ENCODE data around the gene CAMTA1.
A peak's percentile ranks its signal among the peaks of the same experiment; 100 is the strongest.
"Not testable (repeated sequence)": the region's sequence is repeated elsewhere in the genome, so short reads cannot be mapped to it uniquely, and the experiment has no call there.

The CAMTA1 gene

DNA sequence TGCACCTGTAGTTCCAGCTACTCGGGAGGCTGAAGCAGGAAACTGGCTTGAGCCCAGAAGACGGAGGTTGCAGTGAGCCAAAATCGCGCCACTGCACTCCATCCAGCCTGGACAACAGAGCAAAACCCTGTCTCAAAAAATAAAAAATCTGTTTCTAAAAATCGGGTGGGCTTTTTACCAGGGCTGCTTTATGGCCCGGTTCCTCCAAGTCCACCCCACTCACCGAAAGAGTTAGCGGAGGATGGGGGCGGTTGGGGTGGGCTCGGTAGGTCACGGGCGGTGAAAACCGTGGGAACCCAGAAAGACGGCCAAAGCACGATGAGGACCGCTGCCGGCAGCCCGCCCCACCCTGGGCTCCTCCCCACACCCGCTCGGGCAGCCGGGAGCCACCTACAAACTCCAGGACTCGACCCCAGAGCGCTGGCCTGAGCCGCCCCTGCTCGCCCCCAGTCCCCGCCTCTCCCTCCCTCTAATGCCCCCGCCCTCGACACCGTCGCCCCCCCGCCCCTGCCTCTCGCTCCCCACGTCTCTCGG lies 998.0 kb downstream of the CAMTA1 start:
- DNase-seq (ENCODE audit: low read depth) = no peak
- peak overlapping the region; percentile 65 for H3K4me3 ChIP-seq (ENCODE audit: control insufficient read depth, low read depth, low read length)
- TF ChIP-seq, protein P1, sequence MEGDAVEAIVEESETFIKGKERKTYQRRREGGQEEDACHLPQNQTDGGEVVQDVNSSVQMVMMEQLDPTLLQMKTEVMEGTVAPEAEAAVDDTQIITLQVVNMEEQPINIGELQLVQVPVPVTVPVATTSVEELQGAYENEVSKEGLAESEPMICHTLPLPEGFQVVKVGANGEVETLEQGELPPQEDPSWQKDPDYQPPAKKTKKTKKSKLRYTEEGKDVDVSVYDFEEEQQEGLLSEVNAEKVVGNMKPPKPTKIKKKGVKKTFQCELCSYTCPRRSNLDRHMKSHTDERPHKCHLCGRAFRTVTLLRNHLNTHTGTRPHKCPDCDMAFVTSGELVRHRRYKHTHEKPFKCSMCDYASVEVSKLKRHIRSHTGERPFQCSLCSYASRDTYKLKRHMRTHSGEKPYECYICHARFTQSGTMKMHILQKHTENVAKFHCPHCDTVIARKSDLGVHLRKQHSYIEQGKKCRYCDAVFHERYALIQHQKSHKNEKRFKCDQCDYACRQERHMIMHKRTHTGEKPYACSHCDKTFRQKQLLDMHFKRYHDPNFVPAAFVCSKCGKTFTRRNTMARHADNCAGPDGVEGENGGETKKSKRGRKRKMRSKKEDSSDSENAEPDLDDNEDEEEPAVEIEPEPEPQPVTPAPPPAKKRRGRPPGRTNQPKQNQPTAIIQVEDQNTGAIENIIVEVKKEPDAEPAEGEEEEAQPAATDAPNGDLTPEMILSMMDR (IDR thresholded peaks at IDR 0.05; ENCODE audit: control insufficient read depth, insufficient read depth, low read depth, low read length, missing control alignments) = no peak

GRCh38 chr1:7783826-7784491 lies 998.7 kb downstream of the CAMTA1 start, which contains the start of gene PER3:
PER3 (plus strand) TSS chr1:7784291; CDS start chr1:7784878, 587 bp downstream.
- TF ChIP-seq, protein P1 (IDR thresholded peaks at IDR 0.05; ENCODE audit: control insufficient read depth, insufficient read depth, low read depth, low read length, missing control alignments) = no peak

DNA sequence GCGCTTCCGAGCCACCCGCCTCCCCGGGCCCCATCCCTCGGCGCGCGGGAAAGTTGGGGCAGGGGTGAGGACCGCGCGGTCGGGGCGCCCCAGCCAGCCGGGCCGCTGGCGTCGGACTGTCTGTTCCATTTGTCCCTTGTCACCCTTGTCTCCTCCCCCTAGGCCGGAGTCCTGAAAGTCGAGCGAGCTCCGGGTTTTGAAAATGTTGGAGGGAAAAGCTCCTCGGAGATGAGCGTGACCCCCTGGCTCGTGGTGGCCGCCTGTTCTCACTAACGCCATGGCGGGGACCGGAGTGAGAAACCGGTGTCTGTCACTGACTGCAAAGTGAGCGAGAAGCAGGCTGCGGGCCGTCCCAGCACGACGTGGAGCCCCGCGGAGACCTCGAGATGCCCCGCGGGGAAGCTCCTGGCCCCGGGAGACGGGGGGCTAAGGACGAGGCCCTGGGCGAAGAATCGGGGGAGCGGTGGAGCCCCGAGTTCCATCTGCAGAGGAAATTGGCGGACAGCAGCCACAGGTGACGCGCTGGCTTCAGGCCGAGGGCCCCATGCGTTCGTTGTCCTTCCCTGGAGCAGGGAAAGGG lies 999.3 kb downstream of the CAMTA1 start:
- no peak for DNase-seq (ENCODE audit: low read depth)
- peak overlapping the region; percentile 57 for H3K4me3 ChIP-seq (ENCODE audit: control insufficient read depth, low read depth, low read length)
- TF ChIP-seq, protein P1 (IDR thresholded peaks at IDR 0.05; ENCODE audit: control insufficient read depth, insufficient read depth, low read depth, low read length, missing control alignments) = no peak

More at GRCh38 chr1:7783826-7784491, 998.7 kb downstream of the CAMTA1 start, which contains the start of gene PER3:
- H3K4me3 ChIP-seq (ENCODE audit: control insufficient read depth, low read depth, low read length) = peak within 1 kb of the TSS; percentile 65
- peak; percentile 86 for DNase-seq (ENCODE audit: low read depth)

GRCh38 chr1:7785108-7785507 lies 999.9 kb downstream of the CAMTA1 start:
- TF ChIP-seq, protein P1 (IDR thresholded peaks at IDR 0.05; ENCODE audit: control insufficient read depth, insufficient read depth, low read depth, low read length, missing control alignments) = no peak
- DNase-seq (ENCODE audit: low read depth) = no peak
- peak overlapping the region; percentile 57 for H3K4me3 ChIP-seq (ENCODE audit: control insufficient read depth, low read depth, low read length)

GRCh38 chr1:7786795-7787194 lies 1001.5 kb downstream of the CAMTA1 start:
- H3K4me3 ChIP-seq (ENCODE audit: control insufficient read depth, low read depth, low read length) = no peak overlapping the region
- TF ChIP-seq, protein P1 (IDR thresholded peaks at IDR 0.05; ENCODE audit: control insufficient read depth, insufficient read depth, low read depth, low read length, missing control alignments) = no peak
- no peak for DNase-seq (ENCODE audit: low read depth)

GRCh38 chr1:7789828-7790227 lies 1004.6 kb downstream of the CAMTA1 start:
- H3K4me3 ChIP-seq (ENCODE audit: control insufficient read depth, low read depth, low read length) = no peak overlapping the region
- no peak for DNase-seq (ENCODE audit: low read depth)
- TF ChIP-seq, protein P1 (IDR thresholded peaks at IDR 0.05; ENCODE audit: control insufficient read depth, insufficient read depth, low read depth, low read length, missing control alignments) = no peak

GRCh38 chr1:7791027-7791426 lies 1005.8 kb downstream of the CAMTA1 start:
- DNase-seq (ENCODE audit: low read depth); H3K4me3 ChIP-seq (ENCODE audit: control insufficient read depth, low read depth, low read length): not testable (repeated sequence)

All from AG09309 (cell line).